Vagina (tissue), 2 donors: ENCODE measurements around the gene TNFRSF13B.

Experiments used
- CTCF ChIP-seq, 3 experiments: fragments of 450-650 bp in 2 of 3; fragments of 200-600 bp in 1 of 3; sonication (generic) in 1 of 3; IDR thresholded peaks; one replicate each; pipeline ENCODE4 v1.5.1; 2017 to 2019; ENCODE audit warnings: antibody characterized with exemption in 3 of 3, mild to moderate bottlenecking in 2 of 3, moderate library complexity in 2 of 3
- POLR2A ChIP-seq, 2 donors: fragments of 450-650 bp; IDR thresholded peaks; one replicate each; pipeline ENCODE4 v1.6.1; 2017; ENCODE audit warnings: antibody characterized with exemption in 2 of 2, mild to moderate bottlenecking in 2 of 2, moderate library complexity in 2 of 2
- POLR2AphosphoS5 ChIP-seq, 2 donors: sonication (generic); formaldehyde crosslinking; IDR thresholded peaks; one replicate each; pipeline ENCODE4 v1.9.0; 2017; ENCODE audit warnings: antibody characterized with exemption in 2 of 2, mild to moderate bottlenecking in 2 of 2, low read depth in 1 of 2; ENCODE audit not compliant: insufficient read depth in 1 of 2

GRCh38 chr17:17001076-17001777 is 29.3 kb upstream of the TNFRSF13B start:
- TF ChIP-seq POLR2A (IDR thresholded peaks at IDR 0.05) (no peak), CTCF (IDR thresholded peaks at IDR 0.05) (no peak), POLR2AphosphoS5 (IDR thresholded peaks at IDR 0.05; ENCODE audit: insufficient read depth in 1 of 2, low read depth in 1 of 2) (no peak)
